ENCODE data around the gene EDA2R.

Gene EDA2R

DNA sequence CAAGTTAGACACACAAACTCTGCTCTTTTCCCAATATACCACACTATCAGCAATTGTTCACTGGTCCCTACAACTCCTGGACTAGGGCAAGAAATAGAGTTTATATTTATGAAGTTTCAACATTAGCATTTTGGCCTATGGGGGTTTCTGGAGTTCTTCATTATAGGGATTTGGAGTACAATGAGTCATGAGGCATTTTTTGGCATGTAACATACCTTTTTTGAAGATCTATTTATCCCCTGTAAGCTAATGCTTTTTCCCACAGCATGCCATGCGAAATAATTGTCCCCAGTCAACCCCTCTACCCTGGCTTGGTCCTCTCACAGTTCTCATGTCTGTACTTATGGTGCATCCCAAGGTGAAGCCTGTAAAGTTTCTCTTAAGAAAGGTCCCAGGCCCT lies 36.7 kb upstream of the EDA2R start:
- ChIA-PET CTCF (no interaction called here), POLR2A (no interaction called here)
- DNase-seq (ENCODE audit: low read depth, low spot score): no peak
- no peak overlapping the region for H3K4me3 ChIP-seq (ENCODE audit: low read depth, low read length)
- TF ChIP-seq, protein P1, sequence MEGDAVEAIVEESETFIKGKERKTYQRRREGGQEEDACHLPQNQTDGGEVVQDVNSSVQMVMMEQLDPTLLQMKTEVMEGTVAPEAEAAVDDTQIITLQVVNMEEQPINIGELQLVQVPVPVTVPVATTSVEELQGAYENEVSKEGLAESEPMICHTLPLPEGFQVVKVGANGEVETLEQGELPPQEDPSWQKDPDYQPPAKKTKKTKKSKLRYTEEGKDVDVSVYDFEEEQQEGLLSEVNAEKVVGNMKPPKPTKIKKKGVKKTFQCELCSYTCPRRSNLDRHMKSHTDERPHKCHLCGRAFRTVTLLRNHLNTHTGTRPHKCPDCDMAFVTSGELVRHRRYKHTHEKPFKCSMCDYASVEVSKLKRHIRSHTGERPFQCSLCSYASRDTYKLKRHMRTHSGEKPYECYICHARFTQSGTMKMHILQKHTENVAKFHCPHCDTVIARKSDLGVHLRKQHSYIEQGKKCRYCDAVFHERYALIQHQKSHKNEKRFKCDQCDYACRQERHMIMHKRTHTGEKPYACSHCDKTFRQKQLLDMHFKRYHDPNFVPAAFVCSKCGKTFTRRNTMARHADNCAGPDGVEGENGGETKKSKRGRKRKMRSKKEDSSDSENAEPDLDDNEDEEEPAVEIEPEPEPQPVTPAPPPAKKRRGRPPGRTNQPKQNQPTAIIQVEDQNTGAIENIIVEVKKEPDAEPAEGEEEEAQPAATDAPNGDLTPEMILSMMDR (IDR thresholded peaks at IDR 0.05; ENCODE audit: insufficient read depth, low read length, missing control alignments): no peak

DNA sequence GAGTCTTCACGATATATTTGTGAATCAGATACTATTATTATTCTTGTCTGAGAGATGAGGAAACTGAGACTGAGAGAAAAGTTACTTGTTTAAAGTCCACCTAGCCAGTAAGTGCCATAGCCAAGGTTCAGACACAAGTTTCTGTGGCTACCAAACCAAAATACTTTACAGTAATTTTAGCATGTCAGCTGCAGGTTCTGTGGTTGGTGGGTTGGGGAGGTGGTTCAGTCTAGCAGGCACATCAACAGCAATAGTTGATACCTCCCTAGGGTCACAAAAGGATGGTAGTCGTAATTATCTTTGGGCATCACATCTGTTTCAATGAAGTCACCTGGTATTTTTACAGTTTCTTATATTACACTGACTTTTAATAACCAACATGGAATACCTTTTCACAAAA lies 35.6 kb upstream of the EDA2R start:
- TF ChIP-seq, protein P1 (IDR thresholded peaks at IDR 0.05; ENCODE audit: insufficient read depth, low read length, missing control alignments): no peak
- H3K4me3 ChIP-seq (ENCODE audit: low read depth, low read length): no peak overlapping the region
- ChIA-PET POLR2A (no interaction called here), CTCF (no interaction called here)
- DNase-seq (ENCODE audit: low read depth, low spot score): no peak

DNA sequence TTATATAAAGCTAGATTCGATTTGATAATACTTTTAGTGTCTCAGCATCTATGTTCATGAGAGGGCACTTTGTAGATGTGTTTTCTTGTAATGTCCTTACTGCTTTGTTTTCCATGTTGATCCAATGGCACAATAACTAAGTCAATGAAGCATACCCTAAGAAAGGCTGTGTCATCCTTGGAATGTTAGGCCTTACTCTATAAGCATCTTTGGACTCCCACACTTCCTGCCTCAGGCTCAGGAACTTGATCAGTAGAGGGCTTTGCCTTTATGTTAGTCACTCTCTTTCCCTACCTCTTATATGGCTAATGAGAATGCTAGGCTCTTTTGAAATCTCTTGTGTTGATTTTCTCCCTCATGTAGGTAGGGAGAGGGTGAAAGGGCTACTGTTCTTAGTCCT lies 33.2 kb upstream of the EDA2R start:
- no peak for DNase-seq (ENCODE audit: low read depth, low spot score)
- POLR2A ChIA-PET: no interaction called here
- CTCF ChIA-PET: interaction anchor here (0.9 kb wide), 1 partner anchor 57 kb away, joined by 3 read pairs; no protein-coding TSS in a partner anchor
- H3K4me3 ChIP-seq (ENCODE audit: low read depth, low read length): no peak overlapping the region
- TF ChIP-seq, protein P1 (IDR thresholded peaks at IDR 0.05; ENCODE audit: insufficient read depth, low read length, missing control alignments): no peak

DNA sequence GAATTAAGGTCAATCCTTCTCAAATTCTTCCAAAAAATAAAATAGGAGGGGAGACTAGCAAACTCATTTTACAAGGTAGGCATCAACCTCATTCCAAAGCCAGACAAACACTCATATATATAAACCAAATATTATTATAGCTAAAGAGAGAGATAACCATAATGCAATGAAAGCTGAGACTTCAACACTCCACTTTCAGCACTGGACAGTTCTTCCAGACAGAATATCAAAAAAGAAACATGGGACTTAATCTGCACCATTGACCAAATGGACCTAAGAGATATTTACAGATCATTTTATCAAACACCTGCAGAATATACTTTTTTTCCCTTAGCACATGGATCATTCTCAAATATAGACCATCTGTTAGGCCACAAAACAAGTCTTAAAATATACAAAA lies 15.5 kb upstream of the EDA2R start:
- TF ChIP-seq, protein P1 (IDR thresholded peaks at IDR 0.05; ENCODE audit: insufficient read depth, low read length, missing control alignments): no peak

DNA sequence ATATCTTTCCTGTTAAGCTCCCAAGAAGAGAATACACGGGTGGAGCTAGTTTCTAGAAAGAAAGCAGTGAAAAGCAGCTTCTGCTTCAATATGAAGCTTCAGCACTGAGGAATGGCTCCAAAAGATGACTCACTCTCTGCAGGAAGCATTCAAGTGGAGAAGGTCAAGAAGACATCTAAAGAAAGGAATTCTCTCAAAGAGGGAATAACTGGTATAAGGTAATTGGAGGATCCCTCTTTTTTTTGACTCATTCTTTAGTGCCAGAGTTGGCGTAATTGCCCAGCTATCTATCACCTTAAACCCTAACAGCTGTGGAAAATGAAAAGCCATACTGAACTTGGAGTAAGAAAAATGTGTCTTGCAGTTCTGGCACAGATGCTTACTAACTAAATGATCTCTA lies 3.5 kb downstream of the EDA2R start:
- CTCF ChIA-PET: interaction anchor here (1.3 kb wide), 1 partner anchor 9 kb away, joined by 3 read pairs; no protein-coding TSS in a partner anchor
- POLR2A ChIA-PET: interaction anchor here (1.5 kb wide), 1 partner anchor 42 kb away, joined by 9 read pairs; no protein-coding TSS in a partner anchor
- no peak overlapping the region for H3K4me3 ChIP-seq (ENCODE audit: low read depth, low read length)

More for the DNA sequence above, 15.5 kb upstream of the EDA2R start:
- ChIA-PET POLR2A (no interaction called here), CTCF (interaction anchor here (1.9 kb wide), 1 partner anchor 74 kb away, joined by 7 read pairs; no protein-coding TSS in a partner anchor)
- H3K4me3 ChIP-seq (ENCODE audit: low read depth, low read length): no peak overlapping the region
- DNase-seq (ENCODE audit: low read depth, low spot score): no peak

DNA sequence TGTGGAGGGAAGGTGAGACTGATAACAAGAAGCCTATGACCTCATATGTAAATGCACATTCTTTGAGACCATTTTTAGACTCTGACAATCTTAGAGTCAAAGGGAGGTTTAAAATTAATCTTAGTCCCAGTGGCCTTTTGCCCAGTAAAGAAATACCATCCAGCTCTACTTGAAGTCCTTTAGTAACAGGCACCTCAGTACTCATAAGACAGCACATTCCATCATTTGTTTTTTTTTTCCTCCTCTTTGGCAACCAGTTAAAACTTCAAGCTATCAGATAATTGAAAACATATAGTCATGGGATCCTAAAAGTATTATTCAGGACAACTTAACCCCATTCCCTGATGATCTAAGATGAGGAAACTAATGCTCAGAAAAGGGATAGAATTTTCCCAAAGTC lies 4.6 kb downstream of the EDA2R start:
- ChIA-PET CTCF (no interaction called here), POLR2A (interaction anchor here (1.5 kb wide), 1 partner anchor 43 kb away, joined by 9 read pairs; no protein-coding TSS in a partner anchor)
- DNase-seq (ENCODE audit: low read depth, low spot score): no peak
- no peak overlapping the region for H3K4me3 ChIP-seq (ENCODE audit: low read depth, low read length)
- TF ChIP-seq, protein P1 (IDR thresholded peaks at IDR 0.05; ENCODE audit: insufficient read depth, low read length, missing control alignments): no peak

More for the DNA sequence above, 3.5 kb downstream of the EDA2R start:
- TF ChIP-seq, protein P1 (IDR thresholded peaks at IDR 0.05; ENCODE audit: insufficient read depth, low read length, missing control alignments): no peak
- DNase-seq (ENCODE audit: low read depth, low spot score): peak; percentile 50
